Muscle of leg (tissue), 11 donors: ENCODE measurements around the gene RPUSD1. TPM values are rescaled to one million over a fixed set of nuclear protein-coding genes. Genes with fewer than 3 reads are reported as not detected.

Experiments used
- DNase-seq: peaks from one replicate; pipeline ENCODE4 v3.0.0; 2013
- H3K27ac ChIP-seq: one replicate; pipeline ENCODE4 v1.5.1; 2013; ENCODE audit warnings: mild to moderate bottlenecking, low read length, control low read depth
- H3K27me3 ChIP-seq: one replicate; pipeline ENCODE4 v1.6.1; 2013; ENCODE audit warnings: low read length; ENCODE audit not compliant: control insufficient read depth, insufficient read depth
- H3K36me3 ChIP-seq: one replicate; pipeline ENCODE4 v1.6.1; 2013; ENCODE audit warnings: low read length; ENCODE audit not compliant: control insufficient read depth, insufficient read depth
- H3K4me1 ChIP-seq: one replicate; pipeline ENCODE4 v1.6.1; 2013; ENCODE audit warnings: low read length; ENCODE audit not compliant: control insufficient read depth, insufficient read depth
- H3K4me3 ChIP-seq: one replicate; pipeline ENCODE4 v1.5.1; 2013; ENCODE audit warnings: low read length, control low read depth
- H3K9me3 ChIP-seq: replicated peaks from 2 replicates; pipeline ENCODE4 v1.6.1; 2013; ENCODE audit warnings: low read depth, low read length; ENCODE audit not compliant: control insufficient read depth
- WGBS: methylation state at CpG from one replicate; pipeline ENCODE4 v1.1.5; 2013; ENCODE audit warnings: missing lambda C conversion rate; ENCODE audit not compliant: insufficient coverage; 5-methylcytosine and 5-hydroxymethylcytosine counted together
- polyA plus RNA-seq, 8 donors: library from polyadenylated mRNA; unstranded; fragments of 120-200 nt; gene quantifications; one replicate each; pipeline versions ENCODE4 v1.2.1 to v1.2.3, GENCODE V29; 2013; ENCODE audit warnings: inconsistent platforms in 1 of 8, low replicate concordance in 1 of 8; ENCODE audit not compliant: insufficient read length in 8 of 8, insufficient read depth in 1 of 8
- total RNA-seq: library from RNA; stranded (reverse); fragments of 120-200 nt; gene quantifications from one replicate; pipeline ENCODE4 v1.2.4, GENCODE V29; 2013

RPUSD1 gene
- total and polyA plus RNA-seq, 9 donors = 9.4 to 13.9 (median 11.9) TPM

- no peaks in the 10 kb centered on the region for H3K9me3 ChIP-seq
- no peak for DNase-seq
- H3K36me3 ChIP-seq = no peaks in the 10 kb centered on the region
- no peak overlapping the region for H3K27ac ChIP-seq
- H3K4me3 ChIP-seq = no peak overlapping the region
- 47% methylated on average over 28 of the region's 48 CpGs for WGBS
- H3K27me3 ChIP-seq = peaks cover 7% of the 10 kb centered on the region
- H3K4me1 ChIP-seq = peaks cover 5% of the 10 kb centered on the region
These were observed 21.2 kb downstream of the RPUSD1 start for GRCh38 chr16:766820-767640.

GRCh38 chr16:766008-766819 lies 22.0 kb downstream of the RPUSD1 start:
- Histone ChIP-seq H3K4me1 (peaks cover 5% of the 10 kb centered on the region), H3K27ac (no peak overlapping the region), H3K27me3 (peaks cover 7% of the 10 kb centered on the region), H3K4me3 (no peak overlapping the region), H3K36me3 (no peaks in the 10 kb centered on the region), H3K9me3 (no peaks in the 10 kb centered on the region)
- DNase-seq = no peak
- 80% methylated on average over 23 of the region's 29 CpGs for WGBS

GRCh38 chr16:765488-765865 lies 22.7 kb downstream of the RPUSD1 start:
- no peaks in the 10 kb centered on the region for H3K9me3 ChIP-seq
- H3K27me3 ChIP-seq = peaks cover 9% of the 10 kb centered on the region
- H3K27ac ChIP-seq = no peak overlapping the region
- DNase-seq = no peak
- H3K4me3 ChIP-seq = no peak overlapping the region
- no peaks in the 10 kb centered on the region for H3K36me3 ChIP-seq
- WGBS = 88% methylated on average over 27 of the region's 29 CpGs
- peaks cover 5% of the 10 kb centered on the region for H3K4me1 ChIP-seq

DNA sequence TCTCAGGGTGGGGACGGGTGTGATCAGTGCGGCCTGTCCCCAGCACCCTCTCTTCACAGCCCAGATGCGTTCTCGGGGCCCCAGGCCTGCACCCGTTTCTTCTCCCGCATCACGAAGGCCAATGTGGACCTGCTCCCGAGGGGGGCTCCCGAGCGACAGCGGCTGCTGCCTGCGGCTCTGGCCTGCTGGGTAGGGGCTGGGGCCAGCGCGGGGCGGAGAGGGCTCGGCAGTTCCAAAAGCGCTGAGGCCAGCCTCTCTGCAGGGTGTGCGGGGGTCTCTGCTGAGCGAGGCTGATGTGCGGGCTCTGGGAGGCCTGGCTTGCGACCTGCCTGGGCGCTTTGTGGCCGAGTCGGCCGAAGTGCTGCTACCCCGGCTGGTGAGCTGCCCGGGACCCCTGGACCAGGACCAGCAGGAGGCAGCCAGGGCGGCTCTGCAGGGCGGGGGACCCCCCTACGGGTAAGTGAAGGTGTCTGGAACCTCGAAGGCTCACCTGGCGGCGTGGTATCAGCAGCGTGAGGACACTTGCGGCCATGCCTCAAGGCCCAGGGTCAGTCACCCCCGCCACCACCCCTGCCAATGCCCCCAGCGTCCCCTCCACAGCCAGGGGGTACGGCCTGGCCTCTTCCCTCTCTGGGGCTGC lies 23.2 kb downstream of the RPUSD1 start:
- peaks cover 9% of the 10 kb centered on the region for H3K27me3 ChIP-seq
- WGBS = 63% methylated on average over 34 of the region's 38 CpGs

GRCh38 chr16:764184-764750 lies 23.9 kb downstream of the RPUSD1 start:
- WGBS = 48% methylated on average over 12 of the region's 20 CpGs

More for the DNA sequence above, 23.2 kb downstream of the RPUSD1 start:
- Histone ChIP-seq H3K9me3 (no peaks in the 10 kb centered on the region), H3K4me1 (peaks cover 5% of the 10 kb centered on the region), H3K4me3 (no peak overlapping the region), H3K27ac (no peak overlapping the region), H3K36me3 (no peaks in the 10 kb centered on the region)
- DNase-seq = no peak

DNA sequence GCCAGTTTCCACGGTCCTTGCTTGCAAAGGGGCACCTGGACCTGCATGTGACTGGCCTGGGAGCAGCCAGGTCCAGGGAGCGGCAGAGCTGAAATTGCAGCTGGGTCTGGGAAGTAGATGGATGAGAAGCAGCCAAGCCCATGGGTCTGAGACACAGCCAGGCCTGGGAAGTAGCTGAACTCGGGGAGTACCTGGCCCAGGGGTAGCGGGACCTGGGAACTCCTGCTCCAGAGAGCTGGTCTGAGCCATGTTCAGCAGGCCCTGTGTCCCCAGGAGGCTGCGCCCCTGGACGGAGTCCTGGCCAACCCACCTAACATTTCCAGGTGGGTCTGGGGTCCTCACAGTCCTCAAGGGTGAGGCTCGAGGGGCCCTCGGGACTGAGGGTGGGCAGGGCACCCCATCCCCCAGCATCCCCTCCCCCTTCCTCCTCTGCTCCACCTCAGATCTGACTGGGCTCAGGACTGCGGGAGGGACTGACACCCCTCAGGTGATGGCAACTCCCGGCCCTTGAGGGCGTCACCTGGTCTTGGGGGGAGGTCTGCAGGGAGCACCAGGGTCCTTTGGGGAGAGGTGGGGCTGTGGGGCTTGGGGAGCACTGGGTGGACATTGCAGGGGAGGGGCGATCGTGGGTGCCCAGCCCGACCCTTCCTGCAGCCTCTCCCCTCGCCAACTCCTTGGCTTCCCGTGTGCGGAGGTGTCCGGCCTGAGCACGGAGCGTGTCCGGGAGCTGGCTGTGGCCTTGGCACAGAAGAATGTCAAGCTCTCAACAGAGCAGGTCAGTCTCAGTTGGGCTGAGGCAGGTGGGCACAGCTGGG lies 24.6 kb downstream of the RPUSD1 start:
- Histone ChIP-seq H3K4me1 (no peaks in the 10 kb centered on the region), H3K27me3 (peaks cover 6% of the 10 kb centered on the region), H3K27ac (no peak overlapping the region), H3K36me3 (no peaks in the 10 kb centered on the region), H3K4me3 (no peak overlapping the region), H3K9me3 (no peaks in the 10 kb centered on the region)
- WGBS = 54% methylated on average over 13 of the region's 21 CpGs
- DNase-seq = no peak

More at GRCh38 chr16:764184-764750, 23.9 kb downstream of the RPUSD1 start:
- Histone ChIP-seq H3K9me3 (no peaks in the 10 kb centered on the region), H3K4me1 (peaks cover under 1% of the 10 kb centered on the region), H3K36me3 (no peaks in the 10 kb centered on the region), H3K27ac (no peak overlapping the region), H3K27me3 (peaks cover 9% of the 10 kb centered on the region), H3K4me3 (no peak overlapping the region)
- DNase-seq = no peak

DNA sequence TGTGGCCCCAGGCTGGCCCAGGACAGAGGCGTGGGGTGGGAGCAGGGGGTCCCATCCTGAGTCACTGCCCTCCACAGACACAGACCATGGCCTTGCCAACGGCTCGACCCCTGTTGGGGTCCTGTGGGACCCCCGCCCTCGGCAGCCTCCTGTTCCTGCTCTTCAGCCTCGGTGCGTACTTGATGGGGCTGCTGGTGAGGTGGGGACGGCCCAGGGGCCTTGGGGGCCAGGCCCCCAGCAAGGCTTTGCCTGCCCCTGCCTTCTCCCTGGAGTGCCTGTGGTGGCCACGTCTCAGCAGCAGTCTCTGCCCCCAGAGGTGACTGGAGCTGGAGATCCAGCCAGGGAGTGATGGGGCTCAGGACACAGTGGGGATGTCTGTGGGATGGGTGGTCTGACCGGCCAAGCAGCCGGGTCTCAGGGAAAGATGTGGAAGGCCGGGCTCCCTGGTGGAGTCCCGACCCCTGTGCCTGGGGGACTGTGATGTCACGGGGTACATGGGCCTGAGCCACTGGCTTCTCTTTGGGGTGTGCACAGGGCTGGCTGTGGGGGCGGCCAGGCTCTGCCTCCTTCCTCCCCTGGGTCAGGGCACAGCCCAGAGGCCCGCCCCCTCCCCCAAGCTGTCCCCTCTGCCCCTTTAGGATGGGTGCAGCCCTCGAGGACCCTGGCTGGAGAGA lies 25.4 kb downstream of the RPUSD1 start:
- Histone ChIP-seq H3K4me3 (no peak overlapping the region), H3K9me3 (no peaks in the 10 kb centered on the region), H3K4me1 (no peaks in the 10 kb centered on the region), H3K36me3 (no peaks in the 10 kb centered on the region), H3K27me3 (peaks cover 4% of the 10 kb centered on the region), H3K27ac (no peak overlapping the region)
- no peak for DNase-seq
- 61% methylated on average over 9 of the region's 17 CpGs for WGBS

DNA sequence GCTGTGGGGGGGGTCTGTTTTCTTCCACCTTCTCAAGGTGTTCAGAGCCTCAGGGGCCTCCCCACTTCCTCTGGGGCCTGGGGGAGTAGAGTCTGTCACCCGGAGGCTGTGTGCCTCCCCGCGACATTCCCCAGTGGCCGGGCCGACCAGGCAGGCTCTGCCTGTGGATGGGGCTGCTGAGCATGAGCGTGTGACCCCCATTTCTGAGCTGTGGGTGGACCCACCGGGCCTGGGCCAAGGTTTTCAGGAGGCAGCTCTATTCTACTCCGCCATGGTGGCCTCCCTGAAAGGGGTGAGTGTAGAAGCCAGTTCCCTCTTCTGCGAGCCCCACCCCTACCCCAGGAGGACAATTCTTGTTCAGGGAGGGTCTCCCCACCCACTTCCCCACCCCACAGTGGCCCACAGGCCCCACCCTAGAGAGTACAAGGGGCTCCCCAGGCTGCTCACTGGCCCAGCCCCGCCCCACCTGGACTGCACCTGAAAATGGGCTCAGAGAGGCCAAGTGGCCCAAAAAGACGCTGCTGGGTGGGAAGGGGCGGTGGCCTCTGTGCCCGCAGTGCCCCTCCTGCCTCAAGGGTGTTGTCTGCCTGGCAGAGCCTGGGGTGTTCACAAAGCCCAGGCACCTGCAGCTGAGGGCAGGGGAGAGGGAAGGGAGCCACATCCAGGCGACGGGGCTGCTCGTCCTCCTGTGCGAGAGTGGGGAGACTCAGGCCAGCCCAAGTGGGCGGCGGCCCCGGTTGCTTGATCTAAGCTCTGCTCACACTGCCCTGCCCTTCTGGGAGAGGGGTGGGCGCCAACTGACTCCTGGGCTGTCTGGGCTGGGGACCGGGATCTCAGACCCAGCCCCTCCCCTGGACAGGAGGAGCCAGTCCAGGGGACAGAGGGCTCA lies 26.3 kb downstream of the RPUSD1 start:
- no peak overlapping the region for H3K4me3 ChIP-seq
- no peak overlapping the region for H3K27ac ChIP-seq
- no peaks in the 10 kb centered on the region for H3K36me3 ChIP-seq
- no peaks in the 10 kb centered on the region for H3K4me1 ChIP-seq
- H3K9me3 ChIP-seq = no peaks in the 10 kb centered on the region
- WGBS = 54% methylated on average over 12 of the region's 22 CpGs
- peaks cover 4% of the 10 kb centered on the region for H3K27me3 ChIP-seq
- DNase-seq = no peak
